PC-3 (cell line): Measurements from ENCODE around the gene CDK11A. TPM values are rescaled to one million over a fixed set of nuclear protein-coding genes. Genes with fewer than 3 reads are reported as not detected.
"Not testable (repeated sequence)": the region's sequence is repeated elsewhere in the genome, so short reads cannot be mapped to it uniquely, and the experiment has no call there.

Source experiments
- ATAC-seq: fragments of 200-7000 bp; cut with Tn5 transposase; 2 replicates; pipeline ENCODE4 v1.9.1; 2020; ENCODE audit warnings: mild to moderate bottlenecking, moderate library complexity
- BruUV-seq: library from RNA; stranded (reverse); fragments of 400-500 nt; replicated peaks from 2 replicates; lab custom pipeline; 2021; lab: Mats Ljungman, UMichigan
- CTCF ChIA-PET: fragments of 300-600 bp; sonication (Branson Sonifier 250); formaldehyde crosslinking; loops from one replicate; lab custom pipeline; 2022; ENCODE audit warnings: antibody characterized with exemption; lab: Charles Lee
- POLR2A ChIA-PET: fragments of 300-600 bp; sonication (Branson Sonifier 250); formaldehyde crosslinking; loops from one replicate; lab custom pipeline; 2022; ENCODE audit warnings: antibody characterized with exemption; ENCODE audit not compliant: unreplicated experiment; lab: Charles Lee
- DNase-seq: peaks from one replicate; pipeline ENCODE4 v3.0.0-alpha.2; 2015
- H2AFZ ChIP-seq: fragments of 300-600 bp; sonication (generic); 2 replicates; pipeline ENCODE4 v1.6.0; 2016; ENCODE audit warnings: antibody characterized with exemption, low read length
- H3F3A ChIP-seq: fragments of 300-600 bp; sonication (generic); one replicate; pipeline ENCODE4 v1.6.0; 2017; ENCODE audit warnings: antibody characterized with exemption, low read length, control low read depth, mild to moderate bottlenecking; ENCODE audit not compliant: unreplicated experiment
- H3K27ac ChIP-seq: fragments of 300-600 bp; sonication (generic); 2 replicates; pipeline ENCODE4 v1.5.1; 2016; ENCODE audit warnings: mild to moderate bottlenecking, low read length
- H3K27me3 ChIP-seq: fragments of 300-600 bp; sonication (generic); 2 replicates; pipeline ENCODE4 v1.6.1; 2016; ENCODE audit warnings: low read length, mixed read lengths
- H3K36me3 ChIP-seq: fragments of 300-600 bp; sonication (generic); 2 replicates; pipeline ENCODE4 v1.6.1; 2016; ENCODE audit warnings: low read depth, mixed run types, low read length, mixed read lengths
- H3K4me1 ChIP-seq: fragments of 300-600 bp; sonication (generic); 2 replicates; pipeline ENCODE4 v1.5.1; 2016; ENCODE audit warnings: low read length; ENCODE audit not compliant: insufficient read depth
- H3K4me2 ChIP-seq: fragments of 300-600 bp; sonication (generic); 2 replicates; pipeline ENCODE4 v1.6.0; 2016; ENCODE audit warnings: low read length
- H3K4me3 ChIP-seq: fragments of 300-600 bp; sonication (generic); 2 replicates; pipeline ENCODE4 v1.5.1; 2016; ENCODE audit warnings: mild to moderate bottlenecking, low read length, mixed read lengths
- H3K79me2 ChIP-seq: fragments of 300-600 bp; sonication (generic); 2 replicates; pipeline ENCODE4 v1.6.1; 2017; ENCODE audit warnings: low read length, mixed read lengths
- H3K9ac ChIP-seq: fragments of 300-600 bp; sonication (generic); 2 replicates; pipeline ENCODE4 v1.6.0; 2016; ENCODE audit warnings: mild to moderate bottlenecking, low read length
- H3K9me2 ChIP-seq: fragments of 300-600 bp; sonication (generic); replicated peaks from 2 replicates; pipeline ENCODE4 v1.6.1; 2016; ENCODE audit warnings: mixed run types, low read length, mixed read lengths
- H3K9me3 ChIP-seq: fragments of 300-600 bp; sonication (generic); 2 replicates; pipeline ENCODE4 v1.6.1; 2016; ENCODE audit warnings: low read length, mixed read lengths
- H4K20me1 ChIP-seq: fragments of 300-600 bp; sonication (generic); 2 replicates; pipeline ENCODE4 v1.6.1; 2016; ENCODE audit warnings: low read length, mixed read lengths
- EZH2 ChIP-seq: fragments of 300-600 bp; sonication (generic); IDR thresholded peaks from one replicate; pipeline ENCODE4 v1.6.1; 2017; ENCODE audit warnings: antibody characterized with exemption, mild to moderate bottlenecking, low read length; ENCODE audit not compliant: unreplicated experiment
- EZH2phosphoT487 ChIP-seq: fragments of 300-600 bp; sonication (generic); IDR thresholded peaks from 2 replicates; pipeline ENCODE4 v1.6.1; 2018; ENCODE audit warnings: mild to moderate bottlenecking, antibody characterized with exemption, low read length, borderline replicate concordance
- intact Hi-C: fragments of 100-400 bp; cut with micrococcal nuclease; formaldehyde crosslinking; loops from 2 replicates; pipeline ENCODE4 v1.9.0; 2023
- total RNA-seq: library from RNA; depleted of rRNA; stranded (reverse); fragments of >200 nt; gene quantifications from 2 replicates; pipeline ENCODE4 v1.2.3, GENCODE V29; 2014
- TF ChIP-seq, protein P1 (sequence below): fragments of 300-600 bp; sonication (generic); conservative IDR thresholded peaks from 2 replicates; pipeline ENCODE4 v1.5.1; 2017; ENCODE audit warnings: antibody characterized with exemption, low read depth, mild to moderate bottlenecking, low read length

The CDK11A gene
- total RNA-seq, 1 experiment from 2014 or later, result 11.6 TPM

GRCh38 chr1:1677718-1678580 lies 46.2 kb downstream of the CDK11A start:
- intact Hi-C loops, result no loop called here
- ChIA-PET CTCF (no interaction called here), POLR2A (no interaction called here)
- Histone ChIP-seq H3K27me3 (no peaks in the 10 kb centered on the region), H3K36me3 (peaks cover 3% of the 10 kb centered on the region; the same call in 1 of the 2 replicates), H3K79me2 (peaks cover 17% of the 10 kb centered on the region), H3F3A (no peaks in the 10 kb centered on the region), H3K27ac (no peak overlapping the region), H3K9me2 (no peaks in the 10 kb centered on the region), H4K20me1 (no peaks in the 10 kb centered on the region), H2AFZ (no peak overlapping the region), H3K9me3 (no peaks in the 10 kb centered on the region), H3K9ac (no peak overlapping the region), H3K4me1 (no peaks in the 10 kb centered on the region), H3K4me3 (no peak overlapping the region), H3K4me2 (no peak overlapping the region)
- TF ChIP-seq, protein P1, sequence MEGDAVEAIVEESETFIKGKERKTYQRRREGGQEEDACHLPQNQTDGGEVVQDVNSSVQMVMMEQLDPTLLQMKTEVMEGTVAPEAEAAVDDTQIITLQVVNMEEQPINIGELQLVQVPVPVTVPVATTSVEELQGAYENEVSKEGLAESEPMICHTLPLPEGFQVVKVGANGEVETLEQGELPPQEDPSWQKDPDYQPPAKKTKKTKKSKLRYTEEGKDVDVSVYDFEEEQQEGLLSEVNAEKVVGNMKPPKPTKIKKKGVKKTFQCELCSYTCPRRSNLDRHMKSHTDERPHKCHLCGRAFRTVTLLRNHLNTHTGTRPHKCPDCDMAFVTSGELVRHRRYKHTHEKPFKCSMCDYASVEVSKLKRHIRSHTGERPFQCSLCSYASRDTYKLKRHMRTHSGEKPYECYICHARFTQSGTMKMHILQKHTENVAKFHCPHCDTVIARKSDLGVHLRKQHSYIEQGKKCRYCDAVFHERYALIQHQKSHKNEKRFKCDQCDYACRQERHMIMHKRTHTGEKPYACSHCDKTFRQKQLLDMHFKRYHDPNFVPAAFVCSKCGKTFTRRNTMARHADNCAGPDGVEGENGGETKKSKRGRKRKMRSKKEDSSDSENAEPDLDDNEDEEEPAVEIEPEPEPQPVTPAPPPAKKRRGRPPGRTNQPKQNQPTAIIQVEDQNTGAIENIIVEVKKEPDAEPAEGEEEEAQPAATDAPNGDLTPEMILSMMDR, result no peak
- TF ChIP-seq EZH2 (no peak), EZH2phosphoT487 (no peak)
- BruUV-seq, result no TSS peak
- DNase-seq, result peak; percentile 0
- ATAC-seq, result no peak

- POLR2A ChIA-PET, H3K36me3 ChIP-seq, H3K27ac ChIP-seq, H4K20me1 ChIP-seq, DNase-seq, H3K4me1 ChIP-seq, H3F3A ChIP-seq, H3K4me2 ChIP-seq, H3K79me2 ChIP-seq, BruUV-seq, CTCF ChIA-PET, H3K9me2 ChIP-seq, H3K9ac ChIP-seq, H3K9me3 ChIP-seq, H2AFZ ChIP-seq, intact Hi-C loops, ATAC-seq, H3K4me3 ChIP-seq, H3K27me3 ChIP-seq: not testable (repeated sequence)
Measured at GRCh38 chr1:1676087-1676486, 48.1 kb downstream of the CDK11A start.

DNA sequence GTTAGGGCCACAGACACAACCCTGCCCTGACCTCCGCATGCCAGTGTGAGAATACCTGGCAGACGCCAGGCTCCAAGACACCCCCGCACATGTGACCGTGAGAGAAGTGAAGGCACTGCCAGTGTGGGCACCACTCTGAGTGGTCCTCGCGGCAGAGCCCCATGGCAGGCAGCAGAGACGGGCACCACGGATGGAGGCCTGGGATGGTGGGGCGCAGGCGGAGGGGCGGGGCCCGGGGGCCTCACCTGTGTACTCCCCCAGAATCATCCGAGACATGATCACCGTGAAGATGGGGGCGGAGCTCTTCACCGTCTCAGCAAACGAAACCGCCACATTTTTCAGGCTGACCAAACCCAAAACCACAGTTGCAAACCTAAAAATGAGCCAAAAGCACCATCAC lies 48.9 kb downstream of the CDK11A start:
- BruUV-seq, H3K4me1 ChIP-seq, H2AFZ ChIP-seq, POLR2A ChIA-PET, H3K79me2 ChIP-seq, H3K4me2 ChIP-seq, H3K4me3 ChIP-seq, DNase-seq, H4K20me1 ChIP-seq, H3F3A ChIP-seq, intact Hi-C loops, ATAC-seq, H3K9me3 ChIP-seq, H3K9me2 ChIP-seq, H3K9ac ChIP-seq, H3K36me3 ChIP-seq, CTCF ChIA-PET, H3K27ac ChIP-seq, H3K27me3 ChIP-seq: not testable (repeated sequence)

GRCh38 chr1:1674806-1675205 lies 49.4 kb downstream of the CDK11A start:
- H3K9me3 ChIP-seq, H2AFZ ChIP-seq, DNase-seq, POLR2A ChIA-PET, H3K79me2 ChIP-seq, H4K20me1 ChIP-seq, H3K27me3 ChIP-seq, H3K4me2 ChIP-seq, H3K4me1 ChIP-seq, CTCF ChIA-PET, H3K4me3 ChIP-seq, BruUV-seq, H3K27ac ChIP-seq, H3K36me3 ChIP-seq, H3K9ac ChIP-seq, ATAC-seq, intact Hi-C loops, H3K9me2 ChIP-seq, H3F3A ChIP-seq: not testable (repeated sequence)
